ENCODE results near the gene USP17L19.
"Not testable (repeated sequence)": the region's sequence is repeated elsewhere in the genome, so short reads cannot be mapped to it uniquely, and the experiment has no call there.

Gene USP17L19

GRCh38 chr4:9253078-9253477 is at the start of gene USP17L19:
Gene USP17L19 (plus strand): TSS chr4:9253378. CDS start chr4:9253378, 0 bp downstream.
- not testable (repeated sequence) for DNase-seq (ENCODE audit: low read depth in 2 of 2)

DNA sequence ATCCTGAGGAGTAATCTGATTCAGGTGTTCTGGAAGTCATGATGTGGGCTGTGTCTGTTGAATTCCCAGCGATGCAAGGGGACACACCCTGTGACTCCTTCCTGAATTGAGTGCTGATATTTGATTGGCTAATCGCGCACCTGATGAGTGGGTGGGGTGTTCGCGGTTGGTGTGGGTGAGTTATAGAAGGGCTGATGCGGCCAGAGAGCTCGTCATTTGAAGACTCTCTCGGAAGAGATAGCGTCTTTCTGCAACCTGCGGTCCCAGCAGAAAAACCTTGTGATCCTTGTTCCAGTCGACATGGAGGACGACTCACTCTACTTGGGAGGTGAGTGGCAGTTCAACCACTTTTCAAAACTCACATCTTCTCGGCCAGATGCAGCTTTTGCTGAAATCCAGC is 42.8 kb upstream of the USP17L19 start, which contains the start of gene USP17L10:
Gene USP17L10, plus strand, starts transcription at position 301 of the 400 bp plus-strand sequence. Its CDS starts 0 bp downstream, at position 301.
- not testable (repeated sequence) for DNase-seq (ENCODE audit: low read depth in 2 of 2)

DNA sequence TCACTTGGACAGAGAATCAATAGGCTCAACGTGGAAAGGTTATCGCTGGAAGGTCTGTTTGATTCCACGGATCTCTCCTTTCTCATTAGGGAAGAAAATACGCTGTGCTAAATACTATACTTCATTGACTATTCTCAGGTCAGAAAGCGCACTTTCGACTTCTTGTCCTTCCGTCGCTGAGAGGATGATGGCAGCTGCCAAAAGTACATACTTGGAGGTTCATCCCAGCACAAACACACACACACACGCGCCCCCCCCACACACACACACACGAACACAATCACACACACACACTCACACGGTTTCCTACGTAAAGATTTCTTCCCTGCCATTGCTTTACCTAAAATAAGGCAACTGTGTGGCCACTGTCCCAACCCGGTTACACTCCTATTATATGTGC is 38.5 kb upstream of the USP17L19 start:
- DNase-seq (ENCODE audit: low read depth in 2 of 2): not testable (repeated sequence)

GRCh38 chr4:9215105-9215504 is 38.1 kb upstream of the USP17L19 start, which contains the start of gene USP17L11:
Gene USP17L11 (plus strand): TSS chr4:9215405. CDS start chr4:9215405, 0 bp downstream.
- not testable (repeated sequence) for DNase-seq (ENCODE audit: low read depth in 2 of 2)

- not testable (repeated sequence) for DNase-seq (ENCODE audit: low read depth in 2 of 2)
Observed at GRCh38 chr4:9219852-9220251, 33.3 kb upstream of the USP17L19 start, which contains the start of gene USP17L12. Gene USP17L12 (plus strand): TSS chr4:9220152. CDS start chr4:9220152, 0 bp downstream.

GRCh38 chr4:9224596-9224995 is 28.6 kb upstream of the USP17L19 start, which contains the start of gene USP17L13:
Gene USP17L13 (plus strand): TSS chr4:9224896. CDS start chr4:9224896, 0 bp downstream.
- not testable (repeated sequence) for DNase-seq (ENCODE audit: low read depth in 2 of 2)

GRCh38 chr4:9230249-9230648 is 22.9 kb upstream of the USP17L19 start:
- not testable (repeated sequence) for DNase-seq (ENCODE audit: low read depth in 2 of 2)

GRCh38 chr4:9234085-9234484 is 19.1 kb upstream of the USP17L19 start, which contains the start of gene USP17L15:
Gene USP17L15 (plus strand): TSS chr4:9234385. CDS start chr4:9234385, 0 bp downstream.
- DNase-seq (ENCODE audit: low read depth in 2 of 2): not testable (repeated sequence)

GRCh38 chr4:9238461-9238860 is 14.7 kb upstream of the USP17L19 start:
- not testable (repeated sequence) for DNase-seq (ENCODE audit: low read depth in 2 of 2)

GRCh38 chr4:9243579-9243978 is 9.6 kb upstream of the USP17L19 start, which contains the start of gene USP17L17:
Gene USP17L17 (plus strand): TSS chr4:9243879. CDS start chr4:9243879, 0 bp downstream.
- DNase-seq (ENCODE audit: low read depth in 2 of 2): not testable (repeated sequence)

DNA sequence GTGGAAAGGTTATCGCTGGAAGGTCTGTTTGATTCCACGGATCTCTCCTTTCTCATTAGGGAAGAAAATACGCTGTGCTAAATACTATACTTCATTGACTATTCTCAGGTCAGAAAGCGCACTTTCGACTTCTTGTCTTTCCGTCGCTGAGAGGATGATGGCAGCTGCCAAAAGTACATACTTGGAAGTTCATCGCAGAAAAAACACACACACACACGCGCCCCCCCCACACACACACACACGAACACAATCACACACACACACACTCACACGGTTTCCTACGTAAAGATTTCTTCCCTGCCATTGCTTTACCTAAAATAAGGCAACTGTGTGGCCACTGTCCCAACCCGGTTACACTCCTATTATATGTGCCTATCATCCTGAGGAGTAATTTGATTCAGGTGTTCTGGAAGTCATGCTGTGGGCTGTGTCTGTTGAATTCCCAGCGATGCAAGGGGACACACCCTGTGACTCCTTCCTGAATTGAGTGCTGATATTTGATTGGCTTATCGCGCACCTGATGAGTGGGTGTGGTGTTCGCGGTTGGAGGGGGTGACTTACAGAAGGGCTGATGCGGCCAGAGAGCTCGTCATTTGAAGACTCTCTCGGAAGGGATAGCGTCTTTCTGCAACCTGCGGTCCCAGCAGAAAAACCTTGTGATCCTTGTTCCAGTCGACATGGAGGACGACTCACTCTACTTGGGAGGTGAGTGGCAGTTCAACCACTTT is 5.1 kb upstream of the USP17L19 start, which contains the start of gene USP17L18:
Gene USP17L18, plus strand, starts transcription at position 678 of the 728 bp plus-strand sequence. Its CDS starts 0 bp downstream, at position 678.
- not testable (repeated sequence) for DNase-seq (ENCODE audit: low read depth in 2 of 2)

- not testable (repeated sequence) for DNase-seq (ENCODE audit: low read depth in 2 of 2)
Observed at GRCh38 chr4:9257824-9258223, 4.6 kb downstream of the USP17L19 start, which contains the start of gene USP17L20. Gene USP17L20 (plus strand): TSS chr4:9258124. CDS start chr4:9258124, 0 bp downstream.

DNA sequence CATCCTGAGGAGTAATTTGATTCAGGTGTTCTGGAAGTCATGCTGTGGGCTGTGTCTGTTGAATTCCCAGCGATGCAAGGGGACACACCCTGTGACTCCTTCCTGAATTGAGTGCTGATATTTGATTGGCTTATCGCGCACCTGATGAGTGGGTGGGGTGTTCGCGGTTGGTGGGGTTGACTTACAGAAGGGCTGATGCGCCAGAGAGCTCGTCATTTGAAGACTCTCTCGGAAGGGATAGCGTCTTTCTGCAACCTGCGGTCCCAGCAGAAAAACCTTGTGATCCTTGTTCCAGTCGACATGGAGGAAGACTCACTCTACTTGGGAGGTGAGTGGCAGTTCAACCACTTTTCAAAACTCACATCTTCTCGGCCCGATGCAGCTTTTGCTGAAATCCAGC is 9.4 kb downstream of the USP17L19 start, which contains the start of gene USP17L21:
Gene USP17L21, plus strand, starts transcription at position 301 of the 400 bp plus-strand sequence. Its CDS starts 0 bp downstream, at position 301.
- not testable (repeated sequence) for DNase-seq (ENCODE audit: low read depth in 2 of 2)

DNA sequence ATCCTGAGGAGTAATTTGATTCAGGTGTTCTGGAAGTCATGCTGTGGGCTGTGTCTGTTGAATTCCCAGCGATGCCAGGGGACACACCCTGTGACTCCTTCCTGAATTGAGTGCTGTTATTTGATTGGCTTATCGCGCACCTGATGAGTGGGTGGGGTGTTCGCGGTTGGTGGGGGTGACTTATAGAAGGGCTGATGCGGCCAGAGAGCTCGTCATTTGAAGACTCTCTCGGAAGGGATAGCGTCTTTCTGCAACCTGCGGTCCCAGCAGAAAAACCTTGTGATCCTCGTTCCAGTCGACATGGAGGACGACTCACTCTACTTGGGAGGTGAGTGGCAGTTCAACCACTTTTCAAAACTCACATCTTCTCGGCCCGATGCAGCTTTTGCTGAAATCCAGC is 14.1 kb downstream of the USP17L19 start, which contains the start of gene USP17L22:
Gene USP17L22, plus strand, starts transcription at position 301 of the 400 bp plus-strand sequence. Its CDS starts 0 bp downstream, at position 301.
- not testable (repeated sequence) for DNase-seq (ENCODE audit: low read depth in 2 of 2)

DNA sequence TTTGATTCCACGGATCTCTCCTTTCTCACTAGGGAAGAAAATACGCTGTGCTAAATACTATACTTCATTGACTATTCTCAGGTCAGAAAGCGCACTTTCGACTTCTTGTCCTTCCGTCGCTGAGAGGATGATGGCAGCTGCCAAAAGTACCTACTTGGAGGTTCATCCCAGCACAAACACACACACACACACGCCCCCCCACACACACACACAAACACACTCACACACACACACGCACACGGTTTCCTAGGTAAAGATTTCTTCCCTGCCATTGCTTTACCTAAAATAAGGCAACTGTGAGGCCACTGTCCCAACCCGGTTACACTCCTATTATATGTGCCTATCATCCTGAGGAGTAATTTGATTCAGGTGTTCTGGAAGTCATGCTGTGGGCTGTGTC is 18.5 kb downstream of the USP17L19 start:
- not testable (repeated sequence) for DNase-seq (ENCODE audit: low read depth in 2 of 2)
